GM12864 (cell line): ENCODE data around the gene CHCHD4.
A peak's percentile ranks its signal among the peaks of the same experiment; 100 is the strongest.

Experiments used
- DNase-seq: peaks from one replicate; pipeline ENCODE4 v3.0.0-alpha.2; 2011; ENCODE audit warnings: low read depth
- H3K4me3 ChIP-seq: 2 replicates; pipeline ENCODE4 v1.5.1; 2011; ENCODE audit warnings: mild to moderate bottlenecking, low read depth, low read length, control low read depth
- CTCF ChIP-seq: IDR thresholded peaks from 2 replicates; pipeline ENCODE4 v1.5.1; 2011; ENCODE audit warnings: low read depth, mild to moderate bottlenecking, moderate library complexity, low read length, control low read depth, inconsistent platforms; ENCODE audit errors: missing control alignments

The CHCHD4 gene

GRCh38 chr3:14154895-14155440 lies 30.3 kb upstream of the CHCHD4 start:
- TF ChIP-seq CTCF = no peak
- DNase-seq = no peak

GRCh38 chr3:14154276-14154675 lies 29.6 kb upstream of the CHCHD4 start:
- DNase-seq = no peak
- H3K4me3 ChIP-seq = no peak overlapping the region
- TF ChIP-seq CTCF = no peak

More at GRCh38 chr3:14154895-14155440, 30.3 kb upstream of the CHCHD4 start:
- H3K4me3 ChIP-seq = no peak overlapping the region

GRCh38 chr3:14153663-14154062 lies 29.0 kb upstream of the CHCHD4 start:
- no peak overlapping the region for H3K4me3 ChIP-seq
- TF ChIP-seq CTCF = no peak
- no peak for DNase-seq

GRCh38 chr3:14152963-14153355 lies 28.3 kb upstream of the CHCHD4 start:
- H3K4me3 ChIP-seq = no peak overlapping the region
- no peak for DNase-seq
- no peak for TF ChIP-seq CTCF

GRCh38 chr3:14152233-14152962 lies 27.7 kb upstream of the CHCHD4 start:
- DNase-seq = no peak
- no peak overlapping the region for H3K4me3 ChIP-seq
- peak; percentile 33 for TF ChIP-seq CTCF

GRCh38 chr3:14151471-14152083 lies 26.9 kb upstream of the CHCHD4 start:
- no peak for TF ChIP-seq CTCF
- H3K4me3 ChIP-seq = no peak overlapping the region
- no peak for DNase-seq
